Tibial nerve (tissue), 4 donors: ENCODE results near the gene FMN2. TPM values are rescaled to one million over a fixed set of nuclear protein-coding genes. Genes with fewer than 3 reads are reported as not detected.
A peak's percentile ranks its signal among the peaks of the same experiment; 100 is the strongest.

ENCODE experiments used
- DNase-seq, 2 donors: peaks; one replicate each; pipeline ENCODE4 v3.0.0-alpha.2; 2019; ENCODE audit warnings: low spot score in 2 of 2
- H3K27ac ChIP-seq, 4 donors: fragments of 200-600 bp; sonication (generic) in 3 of 4; one replicate each; pipeline ENCODE4 v1.5.1; 2017 to 2019; ENCODE audit warnings: mild to moderate bottlenecking in 1 of 4
- H3K27me3 ChIP-seq, 2 donors: fragments of 200-600 bp; sonication (generic) in 1 of 2; one replicate each; pipeline versions ENCODE4 v1.5.1 to v1.6.0; 2017 to 2019
- H3K36me3 ChIP-seq, 3 donors: fragments of 200-600 bp; sonication (generic); one replicate each; pipeline ENCODE4 v1.5.1; 2018 to 2019
- H3K4me1 ChIP-seq, 4 donors: fragments of 200-600 bp; sonication (generic) in 3 of 4; one replicate each; pipeline ENCODE4 v1.5.1; 2017 to 2019
- H3K4me3 ChIP-seq, 4 donors: fragments of 200-600 bp; sonication (generic) in 3 of 4; one replicate each; pipeline ENCODE4 v1.5.1; 2017 to 2019; ENCODE audit warnings: mild to moderate bottlenecking in 1 of 4, moderate library complexity in 1 of 4
- H3K9me3 ChIP-seq, 4 donors: fragments of 200-600 bp; sonication (generic) in 3 of 4; one replicate each; pipeline ENCODE4 v1.5.1; 2017 to 2019
- CTCF ChIP-seq, 5 experiments: fragments of 200-600 bp in 3 of 5; fragments of 450-650 bp in 2 of 5; sonication (generic) in 3 of 5; IDR thresholded peaks; one replicate each; pipeline ENCODE4 v1.5.1; 2016 to 2019; ENCODE audit warnings: antibody characterized with exemption in 5 of 5, mild to moderate bottlenecking in 3 of 5, moderate library complexity in 2 of 5
- EP300 ChIP-seq, 2 donors: sonication (generic); formaldehyde crosslinking; IDR thresholded peaks; one replicate each; pipeline ENCODE4 v1.6.1; 2017; ENCODE audit warnings: antibody characterized with exemption in 2 of 2, mild to moderate bottlenecking in 1 of 2
- POLR2A ChIP-seq, 2 donors: fragments of 450-650 bp; IDR thresholded peaks; one replicate each; pipeline ENCODE4 v1.6.1; 2017; ENCODE audit warnings: antibody characterized with exemption in 2 of 2, mild to moderate bottlenecking in 2 of 2, moderate library complexity in 2 of 2
- WGBS, 2 donors: methylation state at CpG; one replicate each; pipeline ENCODE4 v1.1.5; 2018; 5-methylcytosine and 5-hydroxymethylcytosine counted together
- total RNA-seq, 4 donors: library from RNA; depleted of rRNA; stranded (reverse); fragments of >200 nt; gene quantifications; one replicate each; pipeline ENCODE4 v1.1.0, GENCODE V29; 2016

The FMN2 gene
- total RNA-seq, 4 donors from 2014 or later, result 16.7 to 24.9 (median 24.4) TPM

DNA sequence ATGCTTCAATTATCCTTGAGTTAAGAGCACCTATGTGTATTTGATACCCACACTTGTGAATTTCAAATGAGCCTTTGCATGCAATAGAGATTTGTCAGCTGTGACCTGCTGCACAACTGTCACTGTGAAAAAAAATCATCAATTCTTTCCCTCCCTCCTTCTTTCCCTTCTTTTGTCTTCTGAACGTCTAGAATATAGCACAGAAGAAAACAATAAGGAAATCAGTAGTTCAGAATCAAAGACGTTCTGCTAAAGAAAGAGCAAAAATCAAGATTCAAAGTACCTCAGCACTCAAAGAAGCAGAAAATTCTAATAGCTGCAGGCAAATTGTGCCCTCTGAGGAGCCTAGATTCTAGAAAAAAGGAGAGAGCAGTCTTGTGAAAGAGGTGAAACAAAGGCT, 1.7 kb upstream of the FMN2 start:
- peaks cover 0 to 44% of the 10 kb centered on the region in 2 donors for H3K27me3 ChIP-seq
- H3K27ac ChIP-seq, result peak overlapping the region in 1 of 4 donors; percentile 38
- no peaks in the 10 kb centered on the region for H3K9me3 ChIP-seq
- WGBS, 2 donors, result 15 to 20% methylated on average over 2 of the region's 2 CpGs
- no peak for DNase-seq
- H3K36me3 ChIP-seq, result no peaks in the 10 kb centered on the region
- TF ChIP-seq POLR2A (IDR thresholded peaks at IDR 0.05), result no peak
- TF ChIP-seq EP300 (IDR thresholded peaks at IDR 0.05), result no peak
- TF ChIP-seq CTCF (IDR thresholded peaks at IDR 0.05), result no peak
- no peak overlapping the region for H3K4me3 ChIP-seq
- peaks cover 0 to 29% (median 0%) of the 10 kb centered on the region in 4 donors for H3K4me1 ChIP-seq

- Histone ChIP-seq H3K36me3 (no peaks in the 10 kb centered on the region), H3K9me3 (no peaks in the 10 kb centered on the region), H3K4me1 (peaks cover 0 to 29% (median 0%) of the 10 kb centered on the region in 4 donors), H3K4me3 (peak overlapping the region; percentile 15 to 63 (median 43)), H3K27me3 (peaks cover 0 to 44% of the 10 kb centered on the region in 2 donors), H3K27ac (peak overlapping the region in 2 of 4 donors; percentile 19 to 81)
- 26% methylated on average over 5 of the region's 5 CpGs for WGBS, 2 donors
- TF ChIP-seq CTCF (IDR thresholded peaks at IDR 0.05) (no peak), POLR2A (IDR thresholded peaks at IDR 0.05) (no peak), EP300 (IDR thresholded peaks at IDR 0.05) (no peak)
- no peak for DNase-seq
Measured at GRCh38 chr1:240090957-240091600, 604 bp upstream of the FMN2 start.

- 0 to 1% methylated on average over 20 to 50 of the region's 70 CpGs for WGBS, 2 donors
Measured at GRCh38 chr1:240092301-240093119, 827 bp downstream of the FMN2 start.

DNA sequence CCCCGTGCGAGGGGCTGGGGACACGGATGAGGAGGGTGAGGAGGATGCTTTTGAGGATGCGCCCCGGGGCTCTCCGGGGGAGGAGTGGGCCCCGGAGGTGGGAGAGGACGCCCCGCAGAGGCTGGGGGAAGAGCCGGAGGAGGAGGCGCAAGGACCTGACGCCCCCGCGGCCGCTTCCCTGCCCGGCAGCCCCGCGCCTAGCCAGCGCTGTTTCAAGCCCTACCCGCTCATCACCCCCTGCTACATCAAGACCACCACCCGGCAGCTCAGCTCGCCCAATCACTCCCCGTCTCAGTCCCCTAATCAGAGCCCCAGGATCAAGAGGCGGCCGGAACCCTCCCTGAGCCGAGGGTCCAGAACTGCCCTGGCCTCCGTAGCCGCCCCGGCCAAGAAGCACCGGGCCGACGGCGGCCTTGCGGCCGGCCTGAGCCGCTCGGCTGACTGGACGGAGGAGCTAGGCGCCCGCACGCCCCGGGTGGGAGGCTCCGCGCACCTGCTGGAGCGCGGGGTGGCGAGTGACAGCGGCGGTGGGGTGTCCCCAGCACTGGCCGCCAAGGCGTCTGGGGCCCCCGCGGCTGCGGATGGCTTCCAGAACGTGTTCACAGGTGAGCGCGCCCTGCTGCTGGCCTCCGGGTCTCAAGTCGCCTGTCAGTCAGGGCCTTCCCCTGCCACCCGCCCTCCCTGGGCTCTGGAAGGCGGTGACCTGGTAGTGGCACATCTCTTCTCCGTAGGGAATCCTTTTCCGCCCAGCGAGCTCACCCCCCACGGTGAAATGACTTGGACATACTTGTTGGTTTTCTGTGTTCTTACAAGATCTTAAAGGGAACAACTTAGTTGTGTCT, 1.7 kb downstream of the FMN2 start:
- Histone ChIP-seq H3K4me1 (peaks cover 0 to 29% (median 0%) of the 10 kb centered on the region in 4 donors), H3K9me3 (no peaks in the 10 kb centered on the region), H3K4me3 (peak overlapping the region; percentile 39 to 84 (median 55)), H3K27me3 (peaks cover 0 to 49% of the 10 kb centered on the region in 2 donors), H3K36me3 (no peaks in the 10 kb centered on the region), H3K27ac (peak overlapping the region; percentile 50 to 87 (median 74))
- DNase-seq, result no peak
- TF ChIP-seq CTCF (IDR thresholded peaks at IDR 0.05), result no peak
- TF ChIP-seq POLR2A (IDR thresholded peaks at IDR 0.05), result no peak
- no peak for TF ChIP-seq EP300 (IDR thresholded peaks at IDR 0.05)
- WGBS, 2 donors, result 4 to 7% methylated on average over 49 to 56 of the region's 65 CpGs

More at GRCh38 chr1:240092301-240093119, 827 bp downstream of the FMN2 start:
- Histone ChIP-seq H3K4me1 (peaks cover 0 to 29% (median 0%) of the 10 kb centered on the region in 4 donors), H3K36me3 (no peaks in the 10 kb centered on the region), H3K27me3 (peaks cover 0 to 49% of the 10 kb centered on the region in 2 donors), H3K9me3 (no peaks in the 10 kb centered on the region), H3K4me3 (peak overlapping the region; percentile 39 to 84 (median 55)), H3K27ac (peak overlapping the region; percentile 50 to 87 (median 74))
- no peak for TF ChIP-seq EP300 (IDR thresholded peaks at IDR 0.05)
- TF ChIP-seq POLR2A (IDR thresholded peaks at IDR 0.05), result no peak
- peak; percentile 6 to 36 (median 28) for TF ChIP-seq CTCF (IDR thresholded peaks at IDR 0.05)
- no peak for DNase-seq
